Suprapubic skin (tissue), 4 donors: ENCODE results near the gene YEATS4. TPM values are rescaled to one million over a fixed set of nuclear protein-coding genes. Genes with fewer than 3 reads are reported as not detected.

Experiments used
- DNase-seq, 2 donors: peaks; one replicate each; pipeline ENCODE4 v3.0.0-alpha.2; 2019; ENCODE audit warnings: low spot score in 2 of 2
- H3K27ac ChIP-seq: fragments of 200-600 bp; sonication (generic); one replicate; pipeline ENCODE4 v1.5.1; 2019
- H3K27me3 ChIP-seq: fragments of 200-600 bp; sonication (generic); one replicate; pipeline ENCODE4 v1.5.1; 2019
- H3K36me3 ChIP-seq: fragments of 200-600 bp; sonication (generic); one replicate; pipeline ENCODE4 v1.5.1; 2019
- H3K4me1 ChIP-seq: fragments of 200-600 bp; sonication (generic); one replicate; pipeline ENCODE4 v1.5.1; 2019
- H3K4me3 ChIP-seq: fragments of 200-600 bp; sonication (generic); one replicate; pipeline ENCODE4 v1.5.1; 2019; ENCODE audit warnings: mild to moderate bottlenecking
- H3K9me3 ChIP-seq: fragments of 200-600 bp; sonication (generic); one replicate; pipeline ENCODE4 v1.5.1; 2019
- EP300 ChIP-seq: sonication (generic); formaldehyde crosslinking; IDR thresholded peaks from one replicate; pipeline ENCODE4 v1.6.1; 2017; ENCODE audit warnings: antibody characterized with exemption
- POLR2A ChIP-seq, 2 donors: fragments of 450-650 bp; IDR thresholded peaks; one replicate each; pipeline ENCODE4 v1.6.1; 2017; ENCODE audit warnings: antibody characterized with exemption in 2 of 2, mild to moderate bottlenecking in 2 of 2, moderate library complexity in 2 of 2
- POLR2AphosphoS5 ChIP-seq, 3 donors: sonication (generic); formaldehyde crosslinking; IDR thresholded peaks; one replicate each; pipeline ENCODE4 v1.6.1; 2017; ENCODE audit warnings: antibody characterized with exemption in 3 of 3
- WGBS: methylation state at CpG from one replicate; pipeline ENCODE4 v1.1.5; 2018; 5-methylcytosine and 5-hydroxymethylcytosine counted together
- total RNA-seq, 4 donors: library from RNA; depleted of rRNA; stranded (reverse); fragments of >200 nt; gene quantifications; one replicate each; pipeline ENCODE4 v1.1.0, GENCODE V29; 2016
- TF ChIP-seq, protein P1 (sequence below), 2 donors: fragments of 200-600 bp in 1 of 2; fragments of 450-650 bp in 1 of 2; sonication (generic) in 1 of 2; IDR thresholded peaks; one replicate each; pipeline ENCODE4 v1.5.1; 2016 to 2019; ENCODE audit warnings: antibody characterized with exemption in 2 of 2, mild to moderate bottlenecking in 1 of 2, moderate library complexity in 1 of 2

YEATS4 gene
- total RNA-seq, 4 donors from 2014 or later = 12.4 to 19.5 (median 14.2) TPM

GRCh38 chr12:69355363-69356028 is 4.0 kb upstream of the YEATS4 start:
- no peaks in the 10 kb centered on the region for H3K9me3 ChIP-seq
- no peak overlapping the region for H3K27ac ChIP-seq
- no peak for DNase-seq
- 96% methylated on average over 2 of the region's 2 CpGs for WGBS
- H3K27me3 ChIP-seq = peaks cover 5% of the 10 kb centered on the region
- H3K4me1 ChIP-seq = peaks cover 15% of the 10 kb centered on the region
- TF ChIP-seq, protein P1, sequence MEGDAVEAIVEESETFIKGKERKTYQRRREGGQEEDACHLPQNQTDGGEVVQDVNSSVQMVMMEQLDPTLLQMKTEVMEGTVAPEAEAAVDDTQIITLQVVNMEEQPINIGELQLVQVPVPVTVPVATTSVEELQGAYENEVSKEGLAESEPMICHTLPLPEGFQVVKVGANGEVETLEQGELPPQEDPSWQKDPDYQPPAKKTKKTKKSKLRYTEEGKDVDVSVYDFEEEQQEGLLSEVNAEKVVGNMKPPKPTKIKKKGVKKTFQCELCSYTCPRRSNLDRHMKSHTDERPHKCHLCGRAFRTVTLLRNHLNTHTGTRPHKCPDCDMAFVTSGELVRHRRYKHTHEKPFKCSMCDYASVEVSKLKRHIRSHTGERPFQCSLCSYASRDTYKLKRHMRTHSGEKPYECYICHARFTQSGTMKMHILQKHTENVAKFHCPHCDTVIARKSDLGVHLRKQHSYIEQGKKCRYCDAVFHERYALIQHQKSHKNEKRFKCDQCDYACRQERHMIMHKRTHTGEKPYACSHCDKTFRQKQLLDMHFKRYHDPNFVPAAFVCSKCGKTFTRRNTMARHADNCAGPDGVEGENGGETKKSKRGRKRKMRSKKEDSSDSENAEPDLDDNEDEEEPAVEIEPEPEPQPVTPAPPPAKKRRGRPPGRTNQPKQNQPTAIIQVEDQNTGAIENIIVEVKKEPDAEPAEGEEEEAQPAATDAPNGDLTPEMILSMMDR (IDR thresholded peaks at IDR 0.05) = no peak
- no peak for TF ChIP-seq POLR2A (IDR thresholded peaks at IDR 0.05)
- TF ChIP-seq POLR2AphosphoS5 (IDR thresholded peaks at IDR 0.05) = no peak
- TF ChIP-seq EP300 = no peak
- H3K4me3 ChIP-seq = no peak overlapping the region
- H3K36me3 ChIP-seq = no peaks in the 10 kb centered on the region

DNA sequence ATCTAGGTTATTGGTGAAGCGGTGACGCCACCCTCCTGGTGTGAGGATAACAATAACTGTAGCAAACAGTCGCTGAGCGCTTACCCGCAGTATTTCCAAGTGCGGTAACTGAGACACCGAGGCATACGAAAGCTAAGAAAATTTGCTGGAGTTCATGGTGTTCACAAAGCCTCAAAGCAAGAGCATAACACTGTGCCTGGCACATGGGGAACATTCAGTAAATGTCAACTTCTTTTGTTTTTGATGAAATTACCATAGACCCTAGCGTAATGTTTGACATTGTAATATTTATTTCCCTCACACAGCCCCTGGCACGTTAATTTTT is 767 bp downstream of the YEATS4 start:
- peak overlapping the region; percentile 69 for H3K4me3 ChIP-seq
- DNase-seq = no peak
- no peaks in the 10 kb centered on the region for H3K9me3 ChIP-seq
- WGBS = 9% methylated on average over 10 of the region's 10 CpGs
- no peaks in the 10 kb centered on the region for H3K36me3 ChIP-seq
- peaks cover 20% of the 10 kb centered on the region for H3K4me1 ChIP-seq
- TF ChIP-seq, protein P1 (IDR thresholded peaks at IDR 0.05) = no peak
- TF ChIP-seq EP300 (no peak), POLR2AphosphoS5 (IDR thresholded peaks at IDR 0.05) (no peak), POLR2A (IDR thresholded peaks at IDR 0.05) (no peak)
- H3K27me3 ChIP-seq = no peaks in the 10 kb centered on the region
- peak overlapping the region; percentile 90 for H3K27ac ChIP-seq

- TF ChIP-seq POLR2A (IDR thresholded peaks at IDR 0.05) (no peak), EP300 (no peak), POLR2AphosphoS5 (IDR thresholded peaks at IDR 0.05) (no peak)
- TF ChIP-seq, protein P1 (IDR thresholded peaks at IDR 0.05) = no peak
- Histone ChIP-seq H3K36me3 (peaks cover 31% of the 10 kb centered on the region), H3K4me1 (peaks cover 5% of the 10 kb centered on the region), H3K9me3 (no peaks in the 10 kb centered on the region), H3K27me3 (no peaks in the 10 kb centered on the region), H3K4me3 (no peak overlapping the region), H3K27ac (no peak overlapping the region)
- DNase-seq = no peak
- 67% methylated on average over 5 of the region's 5 CpGs for WGBS
Measured at GRCh38 chr12:69366796-69367195, 7.3 kb downstream of the YEATS4 start.

DNA sequence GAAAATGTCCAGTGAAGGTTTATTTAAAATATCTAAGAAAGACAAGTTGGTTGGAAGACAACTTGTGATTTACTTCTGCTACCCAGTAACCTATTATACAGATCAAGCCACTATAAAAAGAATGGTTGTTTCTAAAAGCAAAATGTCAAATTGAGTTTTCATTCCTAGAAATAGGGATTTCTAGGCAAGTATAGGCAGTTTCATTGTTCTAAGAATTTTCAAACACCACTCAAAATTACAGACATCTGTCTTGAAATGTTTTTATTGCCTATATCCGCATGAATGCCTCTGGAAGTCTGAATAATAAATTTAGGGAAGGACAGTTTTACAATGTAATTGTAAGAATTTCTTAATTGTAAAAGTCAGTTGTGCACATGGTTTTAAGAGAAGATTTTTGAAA is 8.6 kb downstream of the YEATS4 start:
- Histone ChIP-seq H3K4me1 (peaks cover 5% of the 10 kb centered on the region), H3K27me3 (no peaks in the 10 kb centered on the region), H3K27ac (no peak overlapping the region), H3K36me3 (peaks cover 43% of the 10 kb centered on the region), H3K9me3 (no peaks in the 10 kb centered on the region), H3K4me3 (no peak overlapping the region)
- no peak for TF ChIP-seq POLR2A (IDR thresholded peaks at IDR 0.05)
- no peak for TF ChIP-seq POLR2AphosphoS5 (IDR thresholded peaks at IDR 0.05)
- no peak for TF ChIP-seq EP300
- TF ChIP-seq, protein P1 (IDR thresholded peaks at IDR 0.05) = no peak
- DNase-seq = no peak
- WGBS = 82% methylated on average over 1 of the region's 1 CpG

DNA sequence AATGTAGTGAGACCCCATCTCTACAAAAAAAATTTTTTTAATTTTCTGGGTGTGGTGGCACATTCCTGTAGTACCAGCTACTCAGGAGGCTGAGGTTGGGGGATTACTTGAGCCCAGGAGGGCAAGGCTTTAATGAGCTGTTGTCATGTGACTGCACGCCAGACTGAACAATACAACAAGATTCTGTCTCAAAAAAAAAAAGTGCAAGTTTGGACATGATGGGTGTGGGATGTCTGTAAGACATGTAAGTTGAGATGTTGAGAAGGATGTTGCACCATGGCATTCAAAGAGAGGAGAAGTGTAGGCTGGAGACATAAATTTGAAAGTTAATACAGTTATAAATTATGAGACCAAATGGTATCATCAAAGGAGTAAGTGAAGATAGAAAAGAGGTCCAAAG is 23.5 kb downstream of the YEATS4 start:
- no peaks in the 10 kb centered on the region for H3K27me3 ChIP-seq
- H3K4me3 ChIP-seq = no peak overlapping the region
- TF ChIP-seq, protein P1 (IDR thresholded peaks at IDR 0.05) = no peak
- no peak for TF ChIP-seq POLR2A (IDR thresholded peaks at IDR 0.05)
- TF ChIP-seq POLR2AphosphoS5 (IDR thresholded peaks at IDR 0.05) = no peak
- TF ChIP-seq EP300 = no peak
- no peaks in the 10 kb centered on the region for H3K9me3 ChIP-seq
- 92% methylated on average over 1 of the region's 1 CpG for WGBS
- H3K4me1 ChIP-seq = no peaks in the 10 kb centered on the region
- no peak for DNase-seq
- H3K27ac ChIP-seq = no peak overlapping the region
- peaks cover 3% of the 10 kb centered on the region for H3K36me3 ChIP-seq
